NCI-H774 (cell line): ENCODE measurements around the gene NEK6.

Source experiments
- DNase-seq: peaks from one replicate; lab custom pipeline; 2025; lab: John Stamatoyannopoulos, UW

The NEK6 gene

GRCh38 chr9:124321935-124322334 lies 64.2 kb downstream of the NEK6 start:
- no peak for DNase-seq

- no peak for DNase-seq
These were observed 65.1 kb downstream of the NEK6 start for GRCh38 chr9:124322618-124323432.

DNA sequence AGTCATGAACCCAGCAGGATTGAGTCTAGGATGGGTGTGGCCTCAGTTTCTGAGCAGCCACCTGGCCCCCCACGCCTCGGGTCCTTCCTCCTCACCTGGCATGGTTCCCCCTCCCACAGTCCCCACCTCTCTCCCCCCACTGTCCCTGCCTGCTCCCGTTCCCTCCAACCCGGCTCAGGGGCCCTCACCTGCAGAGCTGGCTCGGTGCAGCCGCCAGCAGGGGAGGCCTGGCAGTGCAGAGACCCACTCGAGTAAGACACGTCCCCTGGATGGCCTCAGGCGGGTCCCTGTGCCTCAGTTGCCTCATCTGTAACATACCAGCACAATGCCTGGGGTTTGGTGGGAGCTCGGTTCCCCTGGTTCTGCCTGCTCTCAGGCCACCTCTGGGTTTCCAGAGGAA lies 66.2 kb downstream of the NEK6 start:
- DNase-seq, result no peak

- DNase-seq, result no peak
These were observed 68.1 kb downstream of the NEK6 start for GRCh38 chr9:124325816-124326215.

- DNase-seq, result no peak
These were observed 68.6 kb downstream of the NEK6 start for GRCh38 chr9:124326378-124326777.

GRCh38 chr9:124327491-124327890 lies 69.7 kb downstream of the NEK6 start:
- DNase-seq, result no peak

DNA sequence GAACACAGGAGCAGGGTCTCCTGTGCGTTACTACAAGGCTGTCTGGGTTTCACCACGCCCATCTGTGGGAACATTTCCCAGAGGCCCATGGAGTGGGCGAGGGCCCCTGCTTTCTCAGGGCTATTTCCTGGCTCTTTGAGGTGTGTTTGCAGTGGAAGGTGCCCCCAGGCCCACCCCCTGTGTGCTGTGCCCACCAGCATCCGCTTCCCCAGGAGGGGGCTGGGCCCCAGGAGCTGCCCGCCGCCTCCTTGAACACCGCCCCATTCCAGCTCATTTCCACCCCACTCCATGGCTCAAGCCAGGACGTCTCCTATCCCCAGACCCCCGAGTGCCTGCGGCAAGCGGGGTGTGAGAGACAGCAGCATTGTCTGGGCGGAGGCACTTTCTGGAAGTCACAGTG lies 70.5 kb downstream of the NEK6 start:
- DNase-seq, result no peak

GRCh38 chr9:124329206-124329792 lies 71.5 kb downstream of the NEK6 start:
- DNase-seq, result no peak

DNA sequence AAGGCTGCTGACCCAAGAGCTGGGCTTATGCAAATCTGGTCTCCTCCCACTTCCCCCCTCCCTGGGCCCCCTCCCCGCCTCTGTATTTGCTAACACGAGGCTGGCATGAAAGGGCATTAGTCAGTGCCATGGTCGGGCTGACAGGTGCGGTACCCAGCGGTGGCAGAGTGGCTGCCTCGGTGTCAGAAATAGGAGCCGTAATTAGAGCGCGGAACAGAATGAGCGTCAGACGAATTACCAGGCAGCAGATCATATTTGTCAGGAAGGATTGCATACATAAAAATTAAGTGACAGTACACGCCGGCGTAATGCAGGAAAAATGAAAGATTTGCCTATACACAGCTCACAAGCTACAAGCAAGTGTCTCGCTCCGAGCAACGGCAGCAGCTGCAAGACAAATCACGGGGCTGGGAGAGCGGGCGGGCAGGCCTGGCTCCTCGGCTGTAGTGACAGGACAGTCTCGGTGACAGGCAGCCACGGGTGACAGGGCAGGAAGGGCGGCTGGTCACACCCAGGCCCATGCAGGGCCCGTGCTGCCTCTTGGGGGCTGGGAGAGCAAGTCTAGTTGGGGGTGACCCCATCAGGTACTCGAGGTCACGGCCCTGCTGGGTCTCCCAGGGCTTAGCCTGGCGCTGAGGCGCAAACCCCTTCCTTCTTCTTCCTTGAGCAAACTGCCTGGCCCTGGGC lies 72.4 kb downstream of the NEK6 start:
- no peak for DNase-seq

- no peak for DNase-seq
These were observed 73.8 kb downstream of the NEK6 start for GRCh38 chr9:124331580-124331979.

DNA sequence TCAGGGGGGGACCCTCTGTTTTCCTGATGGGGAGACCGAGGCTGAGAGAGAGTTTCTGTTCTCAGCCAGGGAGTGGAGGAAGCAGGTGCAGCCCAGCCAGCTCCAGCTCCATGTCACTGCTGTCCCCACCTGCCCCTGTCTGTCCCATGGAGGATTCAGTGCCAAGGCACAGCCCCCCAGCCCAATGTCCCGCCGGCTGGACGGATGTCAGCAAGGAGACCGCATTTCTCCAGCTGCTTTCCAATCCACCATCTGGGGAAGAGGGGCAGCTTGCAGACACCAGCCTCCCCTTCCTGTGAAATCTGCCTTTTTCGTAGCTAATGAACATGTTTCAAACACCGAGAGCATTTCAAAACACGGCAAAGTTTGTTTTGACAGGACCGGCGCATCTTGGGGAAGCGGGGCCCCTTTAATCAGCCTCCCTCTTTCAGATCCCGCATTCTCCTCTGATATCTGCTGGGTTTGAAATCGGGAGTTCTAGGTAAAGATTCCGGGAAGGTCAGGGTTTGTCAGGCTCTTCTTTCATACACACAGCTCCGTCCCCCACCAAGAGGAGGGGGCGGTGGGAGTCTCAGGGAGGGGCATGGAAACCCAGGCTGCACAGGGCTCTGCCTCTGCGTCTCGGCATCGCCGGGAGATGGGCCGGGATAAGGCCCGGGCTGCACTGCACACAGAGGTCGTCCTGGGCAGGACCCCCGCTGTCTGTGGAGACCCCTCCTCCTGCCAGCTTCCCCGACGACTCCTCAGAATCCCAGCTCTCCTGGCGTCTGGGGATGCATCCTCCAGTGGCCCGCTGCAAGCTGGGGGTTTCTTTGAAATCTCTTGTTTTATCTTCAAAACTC lies 74.8 kb downstream of the NEK6 start:
- no peak for DNase-seq

DNA sequence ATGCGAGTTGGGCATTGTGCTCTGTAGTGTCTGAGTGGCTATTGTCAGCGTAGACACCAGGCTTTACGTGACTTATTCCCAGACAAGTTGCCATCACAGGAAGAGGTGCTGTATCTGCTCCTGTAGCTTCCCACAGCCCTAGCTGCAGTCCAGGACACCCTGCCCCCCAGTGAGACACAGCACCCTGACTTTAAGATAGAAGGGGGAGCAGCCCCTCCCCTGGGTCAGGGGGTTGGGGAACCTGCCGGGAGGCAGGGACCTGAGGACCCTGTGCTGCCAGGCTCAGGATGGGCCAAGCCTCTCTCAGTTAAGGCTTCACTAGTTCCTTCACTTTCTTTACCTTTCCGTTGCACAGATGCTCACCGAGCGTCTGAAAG lies 75.4 kb downstream of the NEK6 start:
- no peak for DNase-seq

DNA sequence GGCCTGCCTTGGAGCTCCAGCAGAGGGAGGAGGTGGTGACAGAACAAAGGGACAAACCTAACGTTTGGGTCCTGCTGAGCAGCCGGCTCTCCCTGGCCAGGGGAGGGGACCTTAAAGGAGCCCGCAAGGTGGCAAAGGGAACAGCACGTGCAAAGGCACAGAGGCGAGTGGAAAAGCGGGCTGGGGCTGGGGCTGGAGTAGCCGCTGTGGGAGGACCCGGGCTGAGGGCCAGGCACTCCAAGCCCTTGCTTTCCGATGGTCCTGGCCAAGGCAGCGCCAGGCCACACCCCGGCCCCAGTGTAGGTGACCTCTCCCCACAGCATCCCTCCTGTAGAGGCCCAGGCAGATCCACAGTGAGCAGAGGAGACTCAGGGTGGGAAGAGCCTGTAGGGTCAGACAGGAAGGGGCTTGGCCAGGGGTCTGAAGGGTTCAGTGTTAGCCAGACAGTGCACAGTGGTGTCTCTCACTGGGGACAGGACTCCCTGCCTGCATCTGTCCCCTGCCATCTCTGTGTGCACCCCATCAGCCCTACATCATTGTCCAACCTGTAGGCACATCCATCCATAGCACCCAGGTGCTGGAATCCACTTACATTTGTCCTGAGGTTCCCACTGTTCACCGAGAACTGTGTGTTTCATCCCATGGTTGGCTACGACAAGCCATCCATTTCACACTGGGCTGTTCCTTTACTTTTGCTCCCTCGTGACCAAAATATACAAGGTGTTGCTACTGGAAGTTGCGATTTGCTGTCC lies 77.0 kb downstream of the NEK6 start:
- no peak for DNase-seq

- no peak for DNase-seq
These were observed 77.6 kb downstream of the NEK6 start for GRCh38 chr9:124335320-124335707.

DNA sequence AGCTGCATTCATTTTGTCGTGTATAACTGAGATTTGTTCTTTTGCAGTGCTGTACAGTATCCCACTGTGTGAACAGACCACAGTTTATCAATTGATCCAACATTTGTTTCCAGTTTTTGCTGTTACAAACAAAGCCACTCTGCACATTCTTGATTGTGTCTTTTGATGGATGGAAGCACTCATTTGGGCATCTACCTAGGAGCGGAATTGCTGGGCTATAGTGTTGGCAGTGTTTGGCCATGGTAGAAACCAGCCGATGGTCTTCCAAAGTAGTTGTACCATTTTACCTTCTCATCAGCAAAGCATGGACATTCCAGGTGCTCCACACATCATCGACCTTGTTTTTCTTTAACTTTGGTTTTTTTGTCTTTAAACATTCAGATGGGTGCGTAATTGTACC lies 79.8 kb downstream of the NEK6 start:
- no peak for DNase-seq

- DNase-seq, result no peak
These were observed 81.9 kb downstream of the NEK6 start for GRCh38 chr9:124339603-124340146.

DNA sequence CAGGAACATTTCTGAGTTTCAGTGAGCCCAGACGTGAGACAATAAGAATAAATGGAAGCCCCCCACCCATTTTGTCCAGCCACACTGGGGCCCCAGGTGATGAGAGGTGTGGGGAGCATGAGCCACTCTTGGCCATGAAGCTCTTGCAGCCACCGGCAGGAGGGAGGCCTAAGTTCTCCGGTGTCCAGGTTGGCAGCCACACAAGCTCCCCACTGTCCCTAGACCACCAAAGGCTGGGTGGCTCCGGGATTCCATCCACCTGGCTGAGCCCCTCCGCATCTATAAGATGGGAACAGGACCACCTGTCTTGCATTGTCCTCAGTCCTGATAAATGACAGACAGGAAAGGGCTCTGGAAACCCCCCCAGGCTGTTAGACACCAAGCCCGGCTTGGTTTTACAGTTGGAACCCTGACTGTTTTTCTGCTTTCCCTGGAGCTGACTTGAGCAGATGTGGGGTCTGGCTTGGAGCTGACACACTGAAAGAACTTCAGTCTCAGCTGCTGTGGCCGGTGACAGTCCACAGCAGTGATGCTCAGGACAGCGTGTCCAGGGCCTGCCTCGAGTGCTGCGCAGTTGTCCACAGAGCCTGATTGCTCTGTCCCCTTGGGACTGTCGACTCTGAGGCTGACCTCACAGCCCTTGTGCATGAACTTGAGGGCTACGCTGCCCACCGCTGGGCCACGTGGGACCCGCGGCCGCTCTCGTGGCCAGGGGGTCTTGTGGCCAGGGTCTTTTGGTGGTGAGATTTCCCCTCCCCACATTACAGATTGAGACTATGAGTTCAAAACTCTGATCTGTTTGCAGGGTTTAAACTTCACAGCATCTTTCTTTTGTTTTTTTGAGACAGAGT lies 82.7 kb downstream of the NEK6 start:
- no peak for DNase-seq

GRCh38 chr9:124341455-124342170 lies 83.9 kb downstream of the NEK6 start:
- DNase-seq, result no peak

DNA sequence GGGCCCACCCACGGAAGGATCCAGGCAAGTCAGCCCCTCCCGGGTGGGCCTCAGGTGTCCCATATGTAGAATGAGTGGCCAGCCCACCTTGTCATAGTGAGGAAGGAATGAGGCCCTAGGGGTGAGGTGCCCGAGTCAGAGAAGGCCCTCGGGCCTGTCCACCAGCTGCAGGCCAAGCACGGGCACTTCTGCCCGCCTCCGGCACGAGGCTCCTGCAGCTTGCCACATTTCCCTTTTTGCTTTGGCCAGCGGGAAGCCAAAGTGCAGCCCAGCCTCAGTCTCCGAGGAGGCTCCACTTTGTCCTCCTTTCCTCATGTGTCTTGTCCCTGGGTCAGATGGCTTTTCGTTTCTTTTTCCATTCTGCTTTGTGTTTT lies 84.6 kb downstream of the NEK6 start:
- DNase-seq, result no peak
